H1 (cell line): ENCODE data around the gene APOL1. TPM values are rescaled to one million over a fixed set of nuclear protein-coding genes. Genes with fewer than 3 reads are reported as not detected.

Experiments
- CTCF ChIA-PET: fragments of 300-600 bp; sonication (Branson Sonifier 250); formaldehyde crosslinking; loops from one replicate; lab custom pipeline; 2021; ENCODE audit not compliant: partially characterized antibody; lab: Charles Lee
- POLR2A ChIA-PET: fragments of 300-600 bp; sonication (Branson Sonifier 250); formaldehyde crosslinking; loops from one replicate; lab custom pipeline; 2021; ENCODE audit warnings: inconsistent platforms; ENCODE audit not compliant: partially characterized antibody; lab: Charles Lee
- DNase-seq, 2 experiments: peaks; one replicate each; pipeline versions ENCODE4 v3.0.0 to v3.0.0-alpha.2; 2010 to 2022; ENCODE audit warnings: low spot score in 2 of 2, low read depth in 1 of 2, mixed read lengths in 1 of 2
- FAIRE-seq: peaks from 2 replicates; lab custom pipeline; 2011; peaks lifted over from hg19 to GRCh38; lab: Jason Lieb, UNC
- H2AFZ ChIP-seq: 2 replicates; pipeline ENCODE4 v1.8.1; 2012; ENCODE audit warnings: low read length, inconsistent platforms
- H2AK5ac ChIP-seq: 2 replicates; pipeline ENCODE4 v1.6.1; 2013; ENCODE audit warnings: low read depth, low read length
- H2BK120ac ChIP-seq: replicated peaks from 2 replicates; pipeline ENCODE3; 2013; ENCODE audit warnings: low read depth, low read length, inconsistent platforms
- H2BK12ac ChIP-seq: 2 replicates; pipeline ENCODE4 v1.6.1; 2013; ENCODE audit warnings: low read depth, low read length
- H2BK15ac ChIP-seq: 2 replicates; pipeline ENCODE4 v1.6.1; 2013; ENCODE audit warnings: low read length
- H2BK20ac ChIP-seq: 2 replicates; pipeline ENCODE4 v1.6.1; 2013; ENCODE audit warnings: low read length
- H2BK5ac ChIP-seq: 2 replicates; pipeline ENCODE4 v1.6.1; 2013; ENCODE audit warnings: low read depth, low read length
- H3K14ac ChIP-seq: 2 replicates; pipeline ENCODE4 v1.6.1; 2013; ENCODE audit warnings: inconsistent platforms; ENCODE audit not compliant: insufficient read length
- H3K18ac ChIP-seq: 2 replicates; pipeline ENCODE4 v1.6.1; 2013; ENCODE audit warnings: low read length; ENCODE audit errors: extremely low read depth
- H3K23ac ChIP-seq: 2 replicates; pipeline ENCODE4 v1.6.1; 2013; ENCODE audit warnings: inconsistent platforms; ENCODE audit not compliant: insufficient read length
- H3K23me2 ChIP-seq: 2 replicates; pipeline ENCODE4 v1.6.1; 2013; ENCODE audit warnings: low read depth, low read length
- H3K27ac ChIP-seq: 2 replicates; pipeline ENCODE4 v1.6.1; 2011; ENCODE audit warnings: low read depth, low read length, inconsistent platforms
- H3K27me3 ChIP-seq, 4 experiments: replicated peaks in 1 of 4; 1 replicate in 1 of 4; 2 replicates in 3 of 4; pipeline versions ENCODE4 v1.6.1 to v1.8.1; 2011 to 2013; ENCODE audit warnings: low read length in 3 of 4, mild to moderate bottlenecking in 3 of 4, inconsistent platforms in 2 of 4, mixed read lengths in 2 of 4, moderate library complexity in 1 of 4; ENCODE audit not compliant: control insufficient read depth in 3 of 4, insufficient read depth in 3 of 4; ENCODE audit errors: extremely low read depth in 1 of 4
- H3K36me3 ChIP-seq, 4 experiments: 2 replicates each; pipeline versions ENCODE4 v1.6.1 to v1.8.1; 2011 to 2013; ENCODE audit warnings: mild to moderate bottlenecking in 4 of 4, low read length in 3 of 4, moderate library complexity in 2 of 4, control low read depth in 1 of 4, inconsistent platforms in 1 of 4; ENCODE audit not compliant: insufficient read depth in 4 of 4, control insufficient read depth in 2 of 4
- H3K4ac ChIP-seq: replicated peaks from 2 replicates; pipeline ENCODE3; 2013; ENCODE audit warnings: low read length, low read depth, mixed read lengths, inconsistent platforms; ENCODE audit not compliant: insufficient read length
- H3K4me1 ChIP-seq, 4 experiments: replicated peaks in 1 of 4; 1 replicate in 1 of 4; 2 replicates in 3 of 4; pipeline versions ENCODE4 v1.6.1 to v1.8.1; 2011 to 2013; ENCODE audit warnings: low read length in 3 of 4, inconsistent platforms in 2 of 4, mixed read lengths in 1 of 4; ENCODE audit not compliant: insufficient read depth in 4 of 4, control insufficient read depth in 3 of 4
- H3K4me2 ChIP-seq, 2 experiments: 2 replicates each; pipeline versions ENCODE4 v1.6.1 to v1.8.1; 2011 to 2013; ENCODE audit warnings: low read depth in 2 of 2, low read length in 2 of 2, control low read depth in 1 of 2, inconsistent platforms in 1 of 2, mild to moderate bottlenecking in 1 of 2; ENCODE audit not compliant: insufficient read depth in 1 of 2
- H3K4me3 ChIP-seq, 4 experiments: fragments of 200-600, 300-600 bp in 1 of 4; sonication (generic), shearing (Covaris generic), sonication (Bioruptor Twin) in 1 of 4; 2 replicates each; pipeline versions ENCODE4 v1.5.1 to v1.8.1; 2011 to 2016; ENCODE audit warnings: low read length in 4 of 4, low read depth in 3 of 4, control low read depth in 2 of 4, inconsistent platforms in 2 of 4, mild to moderate bottlenecking in 2 of 4, mixed read lengths in 1 of 4, moderate library complexity in 1 of 4; ENCODE audit not compliant: insufficient read depth in 2 of 4; ENCODE audit errors: extremely low read depth in 1 of 4
- H3K56ac ChIP-seq: replicated peaks from 2 replicates; pipeline ENCODE3; 2013; ENCODE audit warnings: low read depth, mild to moderate bottlenecking, mixed read lengths, low read length, inconsistent platforms; ENCODE audit not compliant: insufficient read length
- H3K79me1 ChIP-seq: 2 replicates; pipeline ENCODE4 v1.6.1; 2013; ENCODE audit warnings: low read depth, low read length, control low read depth
- H3K79me2 ChIP-seq, 2 experiments: 2 replicates each; pipeline versions ENCODE4 v1.6.1 to v1.8.1; 2012 to 2013; ENCODE audit warnings: low read length in 2 of 2, mild to moderate bottlenecking in 2 of 2, inconsistent platforms in 1 of 2; ENCODE audit not compliant: insufficient read depth in 2 of 2, control insufficient read depth in 1 of 2
- H3K9ac ChIP-seq, 4 experiments: replicated peaks in 1 of 4; 1 replicate in 1 of 4; 2 replicates in 3 of 4; pipeline versions ENCODE4 v1.6.1 to v1.8.1; 2011 to 2013; ENCODE audit warnings: low read depth in 3 of 4, low read length in 3 of 4, control low read depth in 2 of 4, mild to moderate bottlenecking in 2 of 4, moderate library complexity in 2 of 4, inconsistent platforms in 1 of 4; ENCODE audit errors: extremely low read depth in 1 of 4
- H3K9me3 ChIP-seq, 2 experiments: 2 replicates each; pipeline versions ENCODE4 v1.6.1 to v1.8.1; 2012 to 2013; ENCODE audit warnings: mild to moderate bottlenecking in 2 of 2, moderate library complexity in 2 of 2, control low read depth in 1 of 2, inconsistent platforms in 1 of 2, low read depth in 1 of 2, low read length in 1 of 2, mixed read lengths in 1 of 2; ENCODE audit not compliant: insufficient read depth in 2 of 2
- H4K20me1 ChIP-seq, 2 experiments: replicated peaks in 1 of 2; 2 replicates each; pipeline versions ENCODE3 to v1.8.1; 2011 to 2013; ENCODE audit warnings: inconsistent platforms in 2 of 2, low read length in 2 of 2, mild to moderate bottlenecking in 1 of 2; ENCODE audit not compliant: insufficient read depth in 2 of 2, control insufficient read depth in 1 of 2
- H4K5ac ChIP-seq: 2 replicates; pipeline ENCODE4 v1.6.1; 2013; ENCODE audit warnings: low read length, low read depth, mixed read lengths, inconsistent platforms; ENCODE audit not compliant: insufficient read length
- H4K8ac ChIP-seq: 2 replicates; pipeline ENCODE4 v1.8.0; 2013; ENCODE audit warnings: mild to moderate bottlenecking, moderate library complexity, low read length, inconsistent platforms; ENCODE audit not compliant: insufficient read depth; ENCODE audit errors: extremely low read depth
- H4K91ac ChIP-seq: replicated peaks from 2 replicates; pipeline ENCODE3; 2013; ENCODE audit warnings: low read length, mixed read lengths, inconsistent platforms; ENCODE audit not compliant: insufficient read length
- ATF2 ChIP-seq: IDR thresholded peaks from 2 replicates; pipeline ENCODE4 v1.6.1; 2012; ENCODE audit warnings: low read length, inconsistent platforms
- CBX5 ChIP-seq: fragments of 300-800, 300-1000 bp; sonication (generic); IDR thresholded peaks from 2 replicates; pipeline ENCODE4 v1.7.1; 2016; ENCODE audit warnings: antibody characterized with exemption, low read length, low read depth
- EP300 ChIP-seq, 2 experiments: IDR thresholded peaks; 1 replicate in 1 of 2; 2 replicates in 1 of 2; pipeline ENCODE4 v1.6.1; 2011 to 2012; ENCODE audit warnings: low read depth in 2 of 2, low read length in 2 of 2, mild to moderate bottlenecking in 2 of 2, borderline replicate concordance in 1 of 2, inconsistent platforms in 1 of 2, moderate library complexity in 1 of 2
- FOSL1 ChIP-seq: IDR thresholded peaks from 2 replicates; pipeline ENCODE4 v1.6.1; 2011; ENCODE audit warnings: mild to moderate bottlenecking, low read depth, low read length, moderate library complexity; ENCODE audit not compliant: insufficient read depth
- JUN ChIP-seq: IDR thresholded peaks from 2 replicates; pipeline ENCODE4 v1.6.1; 2011; ENCODE audit warnings: low read depth, mild to moderate bottlenecking, improper control_type of control experiment, low read length
- KDM4A ChIP-seq: IDR thresholded peaks from one replicate; pipeline ENCODE4 v1.7.1; 2012; ENCODE audit warnings: low read depth, mild to moderate bottlenecking, moderate library complexity, low read length, inconsistent platforms; ENCODE audit not compliant: severe bottlenecking
- MAFK ChIP-seq: IDR thresholded peaks from 2 replicates; pipeline ENCODE4 v1.6.1; 2012; ENCODE audit warnings: low read depth, mild to moderate bottlenecking, improper control_type of control experiment, low read length
- POU5F1 ChIP-seq: IDR thresholded peaks from 2 replicates; pipeline ENCODE4 v1.6.1; 2011; ENCODE audit warnings: low read depth, mild to moderate bottlenecking, low read length, moderate library complexity
- RFX5 ChIP-seq: IDR thresholded peaks from 2 replicates; pipeline ENCODE4 v1.6.1; 2011; ENCODE audit warnings: low read depth, low read length, improper control_type of control experiment, borderline replicate concordance
- SAP30 ChIP-seq: fragments of 300-600 bp; sonication (generic); IDR thresholded peaks from 2 replicates; pipeline ENCODE4 v1.7.1; 2012; ENCODE audit warnings: low read length, moderate library complexity, mild to moderate bottlenecking, inconsistent platforms; ENCODE audit not compliant: insufficient read depth, insufficient replicate concordance
- SIRT6 ChIP-seq: IDR thresholded peaks from one replicate; pipeline ENCODE4 v1.7.1; 2012; ENCODE audit warnings: low read length, inconsistent platforms
- TAF1 ChIP-seq: IDR thresholded peaks from 2 replicates; pipeline ENCODE4 v1.6.1; 2011; ENCODE audit warnings: mild to moderate bottlenecking, low read depth, low read length
- TBP ChIP-seq: IDR thresholded peaks from 2 replicates; pipeline ENCODE4 v1.6.1; 2011; ENCODE audit warnings: low read depth, low read length, improper control_type of control experiment
- WGBS, 2 experiments: shearing (Covaris generic) in 1 of 2; methylation state at CpG; one replicate each; pipeline versions ENCODE4 v1.1.6 to v1.1.7; 2013 to 2015; ENCODE audit warnings: low lambda C conversion rate in 2 of 2, mixed read lengths in 2 of 2, inconsistent platforms in 1 of 2, low coverage in 1 of 2, missing lambda C conversion rate in 1 of 2; ENCODE audit not compliant: insufficient replicate concordance in 2 of 2, insufficient coverage in 1 of 2, insufficient read length in 1 of 2; ENCODE audit errors: extremely low coverage in 1 of 2, missing lambda C conversion rate in 1 of 2; 5-methylcytosine and 5-hydroxymethylcytosine counted together
- polyA plus RNA-seq, 7 experiments: library from polyadenylated mRNA; depleted of rRNA in 3 of 7; stranded (reverse) in 5 of 7; unstranded in 2 of 7; fragments of >200 nt in 5 of 7; fragments of 200-250 nt in 2 of 7; gene quantifications; 1 replicate in 5 of 7; 2 replicates in 1 of 7; 4 replicates in 1 of 7; pipeline versions ENCODE4 v1.2.1 to v1.2.3, GENCODE V29; 2011 to 2013; ENCODE audit warnings: missing spikeins in 2 of 7, mixed read lengths in 2 of 7
- total RNA-seq: library from RNA; stranded (reverse); fragmentation: NEBNext Ultra II Directional; extraction: Animal tissue kit (Norgen Biotek cat#: 25700); gene quantifications from 2 replicates; pipeline ENCODE4 v1.2.1, GENCODE V29; 2021

The APOL1 gene
- total and polyA plus RNA-seq, 2 of the 8 experiments (the other 6 are each of a cell fraction or from before 2014, with no cell fraction given) = not detected

- ChIA-PET CTCF (interaction anchor here (1.4 to 1.5 kb wide), 2 partner anchors 12 to 17 kb away, joined by 4 read pairs; no protein-coding TSS in a partner anchor), POLR2A (no interaction called here)
- Histone ChIP-seq H3K4me3 (no peak overlapping the region), H2BK5ac (no peak overlapping the region), H4K8ac (no peak overlapping the region), H3K36me3 (no peaks in the 10 kb centered on the region), H3K14ac (no peak overlapping the region), H3K79me2 (no peaks in the 10 kb centered on the region), H2BK20ac (no peak overlapping the region), H2AFZ (no peak overlapping the region), H3K27me3 (no peaks in the 10 kb centered on the region; a peak in 2 of 7 replicates), H4K91ac (no peak overlapping the region), H2AK5ac (no peak overlapping the region), H3K27ac (no peak overlapping the region), H3K4ac (no peak overlapping the region), H3K9ac (no peak overlapping the region), H2BK12ac (no peak overlapping the region), H3K4me2 (no peak overlapping the region), H3K4me1 (no peaks in the 10 kb centered on the region), H3K79me1 (no peaks in the 10 kb centered on the region), H3K56ac (no peak overlapping the region), H3K23ac (no peak overlapping the region), H4K20me1 (no peaks in the 10 kb centered on the region), H3K18ac (no peak overlapping the region), H3K9me3 (peaks cover 0 to 4% of the 10 kb centered on the region in 2 experiments; a peak in 1 of 4 replicates), H2BK120ac (no peak overlapping the region), H4K5ac (no peak overlapping the region), H2BK15ac (no peak overlapping the region), H3K23me2 (no peaks in the 10 kb centered on the region)
- FAIRE-seq (no peak), DNase-seq (no peak)
- 89% methylated on average over 3 of the region's 3 CpGs; no CpG with 5 or more reads in 1 of the 2 experiments for WGBS, 2 experiments
- no peak for TF ChIP-seq RFX5
- no peak for TF ChIP-seq JUN
- TF ChIP-seq SIRT6 = no peak
- no peak for TF ChIP-seq EP300 (IDR thresholded peaks at IDR 0.05; ENCODE audit: borderline replicate concordance in 1 of 2, low read depth in 2 of 2, low read length in 2 of 2)
- TF ChIP-seq SAP30 = no peak
- no peak for TF ChIP-seq CBX5
- TF ChIP-seq POU5F1 = no peak
- TF ChIP-seq ATF2 = no peak
- TF ChIP-seq TBP = no peak
- no peak for TF ChIP-seq KDM4A
- no peak for TF ChIP-seq TAF1
- no peak for TF ChIP-seq FOSL1
- TF ChIP-seq MAFK = no peak
Observed at GRCh38 chr22:36210224-36210623, 42.7 kb upstream of the APOL1 start.
